IMR-90 (cell line): ENCODE results near the gene ADCY1. TPM values are rescaled to one million over a fixed set of nuclear protein-coding genes. Genes with fewer than 3 reads are reported as not detected.

Experiments
- ATAC-seq: fragments of 200-7000 bp; cut with Tn5 transposase; 2 replicates; pipeline ENCODE4 v1.9.1; 2020; ENCODE audit warnings: low read depth, mild to moderate bottlenecking, moderate library complexity
- BruUV-seq: library from RNA; stranded (reverse); fragments of 400-500 nt; replicated peaks from 2 replicates; lab custom pipeline; 2021; lab: Mats Ljungman, UMichigan
- CTCF ChIA-PET: fragments of 300-600 bp; formaldehyde crosslinking; extraction: SDS; loops from one replicate; lab custom pipeline; 2021; ENCODE audit warnings: antibody characterized with exemption; lab: Yijun Ruan, JAX
- POLR2A ChIA-PET: fragments of 300-600 bp; sonication (Branson Sonifier 250); formaldehyde crosslinking; loops from one replicate; lab custom pipeline; 2022; ENCODE audit warnings: antibody characterized with exemption; ENCODE audit not compliant: unreplicated experiment; lab: Charles Lee
- DNase-seq: peaks from one replicate; pipeline ENCODE4 v3.0.0; 2013
- H2AFZ ChIP-seq: replicated peaks from 2 replicates; pipeline ENCODE3; 2013; ENCODE audit warnings: low read length, mild to moderate bottlenecking; ENCODE audit not compliant: poor library complexity
- H2AK5ac ChIP-seq: 2 replicates; pipeline ENCODE4 v1.6.1; 2013; ENCODE audit warnings: low read depth, low read length, inconsistent platforms
- H2AK9ac ChIP-seq: replicated peaks from 2 replicates; pipeline ENCODE3; 2013; ENCODE audit warnings: mild to moderate bottlenecking, low read depth, low read length, moderate library complexity; ENCODE audit not compliant: poor library complexity
- H2BK120ac ChIP-seq: 2 replicates; pipeline ENCODE4 v1.6.1; 2013; ENCODE audit warnings: low read depth, low read length, inconsistent platforms
- H2BK15ac ChIP-seq: 3 replicates; pipeline ENCODE4 v1.6.1; 2013; ENCODE audit warnings: low read depth, low read length, inconsistent platforms
- H2BK20ac ChIP-seq: 2 replicates; pipeline ENCODE4 v1.6.1; 2013; ENCODE audit warnings: low read depth, mild to moderate bottlenecking, inconsistent platforms, low read length, moderate library complexity
- H2BK5ac ChIP-seq: 2 replicates; pipeline ENCODE4 v1.6.1; 2013; ENCODE audit warnings: mild to moderate bottlenecking, low read depth, low read length, inconsistent platforms; ENCODE audit not compliant: poor library complexity, severe bottlenecking
- H3K14ac ChIP-seq: replicated peaks from 2 replicates; pipeline ENCODE4 v1.6.1; 2013; ENCODE audit warnings: low read depth, low read length, inconsistent platforms
- H3K18ac ChIP-seq: 2 replicates; pipeline ENCODE4 v1.6.1; 2013; ENCODE audit warnings: low read depth, low read length, control low read depth
- H3K23ac ChIP-seq: 2 replicates; pipeline ENCODE4 v1.6.1; 2013; ENCODE audit warnings: low read depth, low read length, inconsistent platforms
- H3K27ac ChIP-seq: 2 replicates; pipeline ENCODE4 v1.5.1; 2013; ENCODE audit warnings: mild to moderate bottlenecking, control low read depth, low read length; ENCODE audit not compliant: insufficient read depth
- H3K27me3 ChIP-seq: 2 replicates; pipeline ENCODE4 v1.6.1; 2013; ENCODE audit warnings: low read length; ENCODE audit not compliant: control insufficient read depth, insufficient read depth
- H3K36me3 ChIP-seq: 2 replicates; pipeline ENCODE4 v1.6.1; 2013; ENCODE audit warnings: low read length, mixed read lengths; ENCODE audit not compliant: control insufficient read depth, insufficient read depth
- H3K4ac ChIP-seq: 2 replicates; pipeline ENCODE4 v1.6.1; 2013; ENCODE audit warnings: low read depth, low read length, inconsistent platforms
- H3K4me1 ChIP-seq: 2 replicates; pipeline ENCODE4 v1.6.1; 2013; ENCODE audit warnings: low read length, mixed read lengths; ENCODE audit not compliant: control insufficient read depth, insufficient read depth
- H3K4me2 ChIP-seq: 2 replicates; pipeline ENCODE4 v1.6.1; 2013; ENCODE audit warnings: low read depth, mild to moderate bottlenecking, control low read depth, low read length, moderate library complexity
- H3K4me3 ChIP-seq: 2 replicates; pipeline ENCODE4 v1.5.1; 2013; ENCODE audit warnings: low read depth, mild to moderate bottlenecking, control low read depth, low read length, moderate library complexity; ENCODE audit not compliant: insufficient read depth
- H3K56ac ChIP-seq: 2 replicates; pipeline ENCODE4 v1.6.1; 2013; ENCODE audit warnings: low read length, inconsistent platforms; ENCODE audit not compliant: insufficient read depth; ENCODE audit errors: extremely low read depth
- H3K79me1 ChIP-seq, 2 experiments: 2 replicates each; pipeline ENCODE4 v1.6.1; 2013; ENCODE audit warnings: low read length in 2 of 2, inconsistent platforms in 1 of 2, low read depth in 1 of 2
- H3K9ac ChIP-seq: 2 replicates; pipeline ENCODE4 v1.6.1; 2013; ENCODE audit warnings: low read depth, low read length, control low read depth
- H3K9me1 ChIP-seq: 2 replicates; pipeline ENCODE4 v1.6.1; 2013; ENCODE audit warnings: low read length, inconsistent platforms; ENCODE audit not compliant: insufficient read depth
- H3K9me3 ChIP-seq: 2 replicates; pipeline ENCODE4 v1.6.1; 2013; ENCODE audit warnings: low read length; ENCODE audit not compliant: control insufficient read depth, insufficient read depth
- H4K20me1 ChIP-seq: 2 replicates; pipeline ENCODE4 v1.6.1; 2013; ENCODE audit warnings: low read length, inconsistent platforms; ENCODE audit not compliant: insufficient read depth
- H4K5ac ChIP-seq: 2 replicates; pipeline ENCODE4 v1.6.1; 2013; ENCODE audit warnings: mild to moderate bottlenecking, low read depth, low read length, control low read depth
- H4K8ac ChIP-seq, 2 experiments: 2 replicates each; pipeline ENCODE4 v1.6.1; 2013; ENCODE audit warnings: low read depth in 2 of 2, low read length in 2 of 2, control low read depth in 1 of 2, inconsistent platforms in 1 of 2
- H4K91ac ChIP-seq: 2 replicates; pipeline ENCODE4 v1.6.1; 2013; ENCODE audit warnings: low read depth, low read length, inconsistent platforms; ENCODE audit not compliant: insufficient read depth
- BHLHE40 ChIP-seq: fragments of 150-350 bp; IDR thresholded peaks from 2 replicates; pipeline ENCODE4 v1.6.1; 2016; ENCODE audit warnings: mild to moderate bottlenecking, low read depth, low read length
- CEBPB ChIP-seq: IDR thresholded peaks from 2 replicates; pipeline ENCODE4 v1.6.1; 2012; ENCODE audit warnings: low read depth, low read length, improper control_type of control experiment
- CHD1 ChIP-seq: IDR thresholded peaks from 2 replicates; pipeline ENCODE4 v1.6.1; 2012; ENCODE audit warnings: low read depth, low read length, improper control_type of control experiment
- FOS ChIP-seq: fragments of 150-350 bp; IDR thresholded peaks from 2 replicates; pipeline ENCODE4 v1.6.1; 2016; ENCODE audit warnings: low read depth, low read length
- MAFK ChIP-seq: IDR thresholded peaks from 2 replicates; pipeline ENCODE4 v1.6.1; 2012; ENCODE audit warnings: low read depth, low read length, improper control_type of control experiment
- MAZ ChIP-seq: IDR thresholded peaks from 2 replicates; pipeline ENCODE4 v1.6.1; 2012; ENCODE audit warnings: low read depth, mild to moderate bottlenecking, low read length, improper control_type of control experiment, moderate library complexity, borderline replicate concordance
- MXI1 ChIP-seq: IDR thresholded peaks from 2 replicates; pipeline ENCODE4 v1.6.1; 2012; ENCODE audit warnings: low read depth, mild to moderate bottlenecking, low read length, moderate library complexity, borderline replicate concordance
- NFE2L2 ChIP-seq: fragments of 150-350 bp; IDR thresholded peaks from 2 replicates; pipeline ENCODE4 v1.6.1; 2016; ENCODE audit warnings: low read depth, mild to moderate bottlenecking, low read length
- POLR2A ChIP-seq: IDR thresholded peaks from 2 replicates; pipeline ENCODE4 v1.6.1; 2012; ENCODE audit warnings: mild to moderate bottlenecking, low read depth, low read length
- RAD21 ChIP-seq: IDR thresholded peaks from 2 replicates; pipeline ENCODE4 v1.6.1; 2012; ENCODE audit warnings: low read length, improper control_type of control experiment
- RCOR1 ChIP-seq: IDR thresholded peaks from 2 replicates; pipeline ENCODE4 v1.6.1; 2012; ENCODE audit warnings: mild to moderate bottlenecking, low read length, improper control_type of control experiment; ENCODE audit not compliant: insufficient replicate concordance
- RFX5 ChIP-seq: IDR thresholded peaks from 2 replicates; pipeline ENCODE4 v1.8.0; 2012; ENCODE audit warnings: low read depth, mild to moderate bottlenecking, low read length, moderate library complexity
- SMC3 ChIP-seq: fragments of 150-350 bp; IDR thresholded peaks from 2 replicates; pipeline ENCODE4 v1.6.1; 2016; ENCODE audit warnings: low read depth, mild to moderate bottlenecking, antibody characterized with exemption, low read length, moderate library complexity
- WGBS, 2 experiments: methylation state at CpG; one replicate each; pipeline versions ENCODE4 v1.1.5 to v1.1.7; 2013; ENCODE audit warnings: missing lambda C conversion rate in 2 of 2; ENCODE audit not compliant: insufficient read length in 1 of 2; ENCODE audit errors: extremely low coverage in 2 of 2; 5-methylcytosine and 5-hydroxymethylcytosine counted together
- dilution Hi-C: fragments of 300-500 bp; cut with HindIII; formaldehyde crosslinking; loops from one replicate; pipeline ENCODE4 v1.14.3; 2018; ENCODE audit warnings: low sequenced_read_pairs; ENCODE audit not compliant: unreplicated experiment
- in situ Hi-C: fragments of 300-500 bp; cut with MboI; formaldehyde crosslinking; loops from 3 replicates; pipeline ENCODE4 v1.14.3; 2019; ENCODE audit warnings: low sequenced_read_pairs, inconsistent platforms, mixed read lengths
- intact Hi-C: fragments of 100-400 bp; cut with micrococcal nuclease; formaldehyde crosslinking; loops from 2 replicates; pipeline ENCODE4 v1.10.0; 2022
- polyA plus RNA-seq, 3 experiments: library from polyadenylated mRNA; depleted of rRNA; stranded (reverse); fragments of >200 nt; gene quantifications; 2 replicates each; pipeline ENCODE4 v1.2.3, GENCODE V29; 2012; ENCODE audit warnings: low replicate concordance in 1 of 3
- total RNA-seq: library from RNA; depleted of rRNA; stranded (reverse); fragments of >200 nt; gene quantifications from 2 replicates; pipeline ENCODE4 v1.2.3, GENCODE V29; 2012
- TF ChIP-seq, protein P1 (sequence below): fragments of 150-350 bp; IDR thresholded peaks from 2 replicates; pipeline ENCODE4 v1.6.1; 2017; ENCODE audit warnings: mild to moderate bottlenecking, antibody characterized with exemption, low read length, low read depth
- TF ChIP-seq, protein P2 (sequence below): fragments of 150-350 bp; IDR thresholded peaks from 2 replicates; pipeline ENCODE4 v1.6.1; 2016; ENCODE audit warnings: low read depth, mild to moderate bottlenecking, low read length, moderate library complexity, borderline replicate concordance

The ADCY1 gene
- total and polyA plus RNA-seq, 2 of the 4 experiments (the other 2 are of a cell fraction), result 0.18 to 0.24 TPM

GRCh38 chr7:45636733-45637132, 62.6 kb downstream of the ADCY1 start:
- Histone ChIP-seq H2BK120ac (no peak overlapping the region), H3K36me3 (no peaks in the 10 kb centered on the region), H4K91ac (no peak overlapping the region), H2BK15ac (no peak overlapping the region), H3K9me3 (no peaks in the 10 kb centered on the region), H3K4me3 (no peak overlapping the region), H3K56ac (no peak overlapping the region), H4K20me1 (no peaks in the 10 kb centered on the region), H3K4ac (no peak overlapping the region), H3K9ac (no peak overlapping the region), H3K14ac (no peak overlapping the region), H2BK20ac (no peak overlapping the region), H3K4me2 (no peak overlapping the region), H3K27ac (no peak overlapping the region), H2AFZ (no peak overlapping the region), H2AK5ac (no peak overlapping the region), H3K79me1 (no peaks in the 10 kb centered on the region), H3K9me1 (no peaks in the 10 kb centered on the region), H4K8ac (no peak overlapping the region), H3K4me1 (no peaks in the 10 kb centered on the region), H4K5ac (no peak overlapping the region), H3K18ac (no peak overlapping the region), H2AK9ac (no peak overlapping the region), H3K23ac (no peak overlapping the region), H3K27me3 (peaks cover 7% of the 10 kb centered on the region), H2BK5ac (no peak overlapping the region)
- WGBS, 2 experiments, result no CpG with 5 or more reads among the region's 3 CpGs
- no peak for ATAC-seq
- dilution Hi-C loops (no loop called here), in situ Hi-C loops (no loop called here), intact Hi-C loops (no loop called here)
- ChIA-PET POLR2A (no interaction called here), CTCF (no interaction called here)
- BruUV-seq, result no TSS peak
- TF ChIP-seq MXI1 (no peak), BHLHE40 (no peak), SMC3 (no peak), MAZ (no peak), RAD21 (no peak), RCOR1 (no peak), POLR2A (no peak), NFE2L2 (no peak), CHD1 (no peak), RFX5 (no peak), FOS (no peak), CEBPB (no peak), MAFK (no peak)
- TF ChIP-seq, protein P1, sequence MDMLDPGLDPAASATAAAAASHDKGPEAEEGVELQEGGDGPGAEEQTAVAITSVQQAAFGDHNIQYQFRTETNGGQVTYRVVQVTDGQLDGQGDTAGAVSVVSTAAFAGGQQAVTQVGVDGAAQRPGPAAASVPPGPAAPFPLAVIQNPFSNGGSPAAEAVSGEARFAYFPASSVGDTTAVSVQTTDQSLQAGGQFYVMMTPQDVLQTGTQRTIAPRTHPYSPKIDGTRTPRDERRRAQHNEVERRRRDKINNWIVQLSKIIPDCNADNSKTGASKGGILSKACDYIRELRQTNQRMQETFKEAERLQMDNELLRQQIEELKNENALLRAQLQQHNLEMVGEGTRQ, result no peak
- TF ChIP-seq, protein P2, sequence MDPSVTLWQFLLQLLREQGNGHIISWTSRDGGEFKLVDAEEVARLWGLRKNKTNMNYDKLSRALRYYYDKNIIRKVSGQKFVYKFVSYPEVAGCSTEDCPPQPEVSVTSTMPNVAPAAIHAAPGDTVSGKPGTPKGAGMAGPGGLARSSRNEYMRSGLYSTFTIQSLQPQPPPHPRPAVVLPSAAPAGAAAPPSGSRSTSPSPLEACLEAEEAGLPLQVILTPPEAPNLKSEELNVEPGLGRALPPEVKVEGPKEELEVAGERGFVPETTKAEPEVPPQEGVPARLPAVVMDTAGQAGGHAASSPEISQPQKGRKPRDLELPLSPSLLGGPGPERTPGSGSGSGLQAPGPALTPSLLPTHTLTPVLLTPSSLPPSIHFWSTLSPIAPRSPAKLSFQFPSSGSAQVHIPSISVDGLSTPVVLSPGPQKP, result no peak
- no peak for DNase-seq
